ENCODE measurements around the gene TSR1. TPM values are rescaled to one million over a fixed set of nuclear protein-coding genes. Genes with fewer than 3 reads are reported as not detected.

Gene TSR1
- total RNA-seq, 4 donors from 2014 or later = 25.0 to 58.3 (median 46.5) TPM

GRCh38 chr17:2362416-2362815 lies 26.2 kb upstream of the TSR1 start:
- no peak for TF ChIP-seq EP300 (IDR thresholded peaks at IDR 0.05)
- no peak for TF ChIP-seq POLR2AphosphoS5 (IDR thresholded peaks at IDR 0.05)
- no peak for TF ChIP-seq CTCF (IDR thresholded peaks at IDR 0.05)
- no peak for TF ChIP-seq POLR2A (IDR thresholded peaks at IDR 0.05)
- H3K36me3 ChIP-seq = peaks cover 0 to 72% of the 10 kb centered on the region in 2 donors
- no peaks in the 10 kb centered on the region for H3K27me3 ChIP-seq
- H3K4me3 ChIP-seq = no peak overlapping the region
- no peak overlapping the region for H3K27ac ChIP-seq
- WGBS, 2 donors (ENCODE audit: low coverage in 1 of 2) = 80 to 87% methylated on average over 2 to 3 of the region's 19 CpGs
- no peaks in the 10 kb centered on the region for H3K9me3 ChIP-seq
- no peak for ATAC-seq
- peaks cover 0 to 47% (median 9%) of the 10 kb centered on the region in 3 donors for H3K4me1 ChIP-seq

GRCh38 chr17:2362016-2362415 lies 25.8 kb upstream of the TSR1 start:
- Histone ChIP-seq H3K4me3 (no peak overlapping the region), H3K36me3 (peaks cover 0 to 68% of the 10 kb centered on the region in 2 donors), H3K4me1 (peaks cover 0 to 43% (median 9%) of the 10 kb centered on the region in 3 donors), H3K27me3 (no peaks in the 10 kb centered on the region), H3K27ac (no peak overlapping the region), H3K9me3 (no peaks in the 10 kb centered on the region)
- no CpG with 5 or more reads among the region's 20 CpGs for WGBS, 2 donors (ENCODE audit: low coverage in 1 of 2)
- TF ChIP-seq EP300 (IDR thresholded peaks at IDR 0.05) (no peak), POLR2A (IDR thresholded peaks at IDR 0.05) (no peak), POLR2AphosphoS5 (IDR thresholded peaks at IDR 0.05) (no peak), CTCF (IDR thresholded peaks at IDR 0.05) (no peak)
- no peak for ATAC-seq

GRCh38 chr17:2361010-2361760 lies 24.9 kb upstream of the TSR1 start:
- no peak overlapping the region for H3K4me3 ChIP-seq
- peaks cover 0 to 36% (median 9%) of the 10 kb centered on the region in 3 donors for H3K4me1 ChIP-seq
- no peak for TF ChIP-seq CTCF (IDR thresholded peaks at IDR 0.05)
- H3K27me3 ChIP-seq = no peaks in the 10 kb centered on the region
- no peak overlapping the region for H3K27ac ChIP-seq
- H3K36me3 ChIP-seq = peaks cover 0 to 60% of the 10 kb centered on the region in 2 donors
- WGBS, 2 donors (ENCODE audit: low coverage in 1 of 2) = 70 to 100% methylated on average over 1 to 4 of the region's 21 CpGs
- ATAC-seq = no peak
- no peaks in the 10 kb centered on the region for H3K9me3 ChIP-seq

DNA sequence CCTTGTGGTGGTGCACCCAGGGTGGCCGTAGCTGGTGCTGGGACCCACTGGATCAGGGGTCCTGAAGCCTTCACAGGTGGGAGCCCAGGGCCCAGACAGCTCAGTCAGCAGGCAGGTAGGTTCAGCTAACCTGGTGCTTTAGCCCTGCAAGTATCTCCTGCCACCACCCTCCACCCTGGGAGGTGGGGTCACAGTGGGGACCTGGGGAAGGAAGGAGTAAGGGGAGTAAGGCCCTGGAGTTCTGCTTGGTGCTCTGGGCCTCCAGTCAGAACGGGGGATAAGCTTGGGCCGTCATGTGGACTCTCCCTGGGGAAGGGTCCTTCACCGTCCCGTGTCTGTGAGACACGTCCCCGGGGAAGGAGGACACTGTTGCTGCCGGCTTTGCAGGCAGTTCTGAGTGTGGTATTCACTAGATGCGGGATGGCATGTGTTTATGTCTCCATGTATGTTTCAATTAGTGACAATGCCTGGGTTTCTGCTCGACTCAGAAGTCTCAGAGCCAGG lies 21.7 kb upstream of the TSR1 start:
- no peak for ATAC-seq
- Histone ChIP-seq H3K4me1 (peaks cover 0 to 25% (median 5%) of the 10 kb centered on the region in 3 donors), H3K27ac (no peak overlapping the region), H3K4me3 (no peak overlapping the region), H3K9me3 (no peaks in the 10 kb centered on the region), H3K27me3 (no peaks in the 10 kb centered on the region), H3K36me3 (peaks cover 0 to 28% of the 10 kb centered on the region in 2 donors)
- TF ChIP-seq POLR2AphosphoS5 (IDR thresholded peaks at IDR 0.05) (no peak), EP300 (IDR thresholded peaks at IDR 0.05) (no peak), CTCF (IDR thresholded peaks at IDR 0.05) (no peak), POLR2A (IDR thresholded peaks at IDR 0.05) (no peak)
- 87% methylated on average over 6 of the region's 10 CpGs; no CpG with 5 or more reads in 1 of the 2 donors for WGBS, 2 donors (ENCODE audit: low coverage in 1 of 2)

DNA sequence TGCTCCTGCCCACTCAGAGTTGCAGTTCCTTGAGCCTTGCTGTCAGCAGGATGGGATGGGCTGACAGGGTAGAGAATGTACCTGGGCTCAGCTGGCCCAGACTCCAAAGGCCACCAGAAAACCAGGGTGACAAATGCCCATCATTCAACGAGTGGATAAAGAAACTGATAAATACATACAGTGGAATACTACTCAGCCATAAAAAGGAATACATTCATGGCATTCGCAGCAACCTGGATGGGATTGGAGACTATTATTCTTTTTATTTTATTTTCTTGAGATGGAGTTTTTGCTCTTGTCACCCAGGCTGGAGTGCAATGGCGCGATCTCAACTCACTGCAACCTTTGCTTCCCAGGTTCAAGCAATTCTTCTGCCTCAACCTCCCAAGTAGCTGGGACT lies 21.0 kb upstream of the TSR1 start:
- Histone ChIP-seq H3K27ac (no peak overlapping the region), H3K4me1 (peaks cover 0 to 26% (median 5%) of the 10 kb centered on the region in 3 donors), H3K27me3 (no peaks in the 10 kb centered on the region), H3K36me3 (peaks cover 0 to 21% of the 10 kb centered on the region in 2 donors), H3K9me3 (no peaks in the 10 kb centered on the region), H3K4me3 (no peak overlapping the region)
- 98 to 100% methylated on average over 1 to 4 of the region's 4 CpGs for WGBS, 2 donors (ENCODE audit: low coverage in 1 of 2)
- TF ChIP-seq POLR2A (IDR thresholded peaks at IDR 0.05) (no peak), CTCF (IDR thresholded peaks at IDR 0.05) (no peak), POLR2AphosphoS5 (IDR thresholded peaks at IDR 0.05) (no peak), EP300 (IDR thresholded peaks at IDR 0.05) (no peak)
- no peak for ATAC-seq
